GM19452 (cell line): ENCODE measurements around the gene FXYD2.

Source experiments
- ATAC-seq: cut with Tn5 transposase; IDR thresholded peaks from one replicate; pipeline ENCODE4 v1.9.1; 2021; ENCODE audit not compliant: unreplicated experiment

FXYD2 gene

GRCh38 chr11:117836077-117836960 is 11.8 kb upstream of the FXYD2 start:
- ATAC-seq = no peak

- no peak for ATAC-seq
Observed at GRCh38 chr11:117835576-117835975, 11.0 kb upstream of the FXYD2 start.

- ATAC-seq = no peak
Observed at GRCh38 chr11:117834838-117835443, 10.4 kb upstream of the FXYD2 start.

GRCh38 chr11:117834068-117834810 is 9.7 kb upstream of the FXYD2 start:
- no peak for ATAC-seq

GRCh38 chr11:117833401-117833891 is 8.9 kb upstream of the FXYD2 start:
- no peak for ATAC-seq

- no peak for ATAC-seq
Observed at GRCh38 chr11:117832511-117832910, 8.0 kb upstream of the FXYD2 start.

GRCh38 chr11:117831661-117832415 is 7.3 kb upstream of the FXYD2 start:
- no peak for ATAC-seq

- ATAC-seq = no peak
Observed at GRCh38 chr11:117830674-117831351, 6.3 kb upstream of the FXYD2 start.

- ATAC-seq = no peak
Observed at GRCh38 chr11:117830072-117830471, 5.5 kb upstream of the FXYD2 start.

- no peak for ATAC-seq
Observed at GRCh38 chr11:117829369-117829725, 4.8 kb upstream of the FXYD2 start.

GRCh38 chr11:117828611-117829368 is 4.2 kb upstream of the FXYD2 start:
- ATAC-seq = peak; percentile 57

GRCh38 chr11:117827521-117828511 is 3.3 kb upstream of the FXYD2 start:
- no peak for ATAC-seq

- ATAC-seq = no peak
Observed at GRCh38 chr11:117826832-117827231, 2.3 kb upstream of the FXYD2 start.

GRCh38 chr11:117826190-117826570 is 1.6 kb upstream of the FXYD2 start:
- ATAC-seq = no peak

- no peak for ATAC-seq
Observed at GRCh38 chr11:117825538-117826189, 1.1 kb upstream of the FXYD2 start.

- ATAC-seq = no peak
Observed at GRCh38 chr11:117823946-117824420, 561 bp downstream of the FXYD2 start.

- no peak for ATAC-seq
Observed at GRCh38 chr11:117823294-117823945, 1.1 kb downstream of the FXYD2 start.
